Dermis blood vessel endothelial cell (primary cell): ENCODE data around the gene CCNJ. TPM values are rescaled to one million over a fixed set of nuclear protein-coding genes. Genes with fewer than 3 reads are reported as not detected.

ENCODE experiments used
- DNase-seq: peaks from one replicate; pipeline ENCODE4 v3.0.0; 2010
- total RNA-seq: library from RNA; depleted of rRNA; stranded (reverse); fragments of >200 nt; gene quantifications from 2 replicates; pipeline ENCODE4 v1.2.3, GENCODE V29; 2014

Gene CCNJ
- total RNA-seq, 1 donor from 2014 or later, result 30.3 TPM

DNA sequence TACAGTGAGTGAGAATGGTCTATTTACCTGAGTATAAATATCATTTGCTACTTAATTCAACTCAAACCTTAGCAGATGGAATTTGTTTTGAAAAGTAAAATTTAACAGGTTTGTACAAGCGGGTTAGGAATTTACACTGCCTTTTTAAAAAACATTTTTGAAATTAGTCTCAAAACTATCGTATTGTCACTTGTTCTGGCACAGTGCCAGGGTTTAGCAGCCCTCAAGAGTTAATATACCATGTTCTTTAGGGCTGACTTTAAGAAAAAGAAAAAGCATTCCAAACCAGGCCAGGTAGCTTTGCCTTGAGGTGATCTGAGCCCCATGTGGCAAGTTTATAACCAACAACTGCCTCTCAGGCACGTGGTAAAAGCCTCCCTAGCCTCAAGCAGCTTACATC is 17.8 kb downstream of the CCNJ start:
- DNase-seq, result no peak

DNA sequence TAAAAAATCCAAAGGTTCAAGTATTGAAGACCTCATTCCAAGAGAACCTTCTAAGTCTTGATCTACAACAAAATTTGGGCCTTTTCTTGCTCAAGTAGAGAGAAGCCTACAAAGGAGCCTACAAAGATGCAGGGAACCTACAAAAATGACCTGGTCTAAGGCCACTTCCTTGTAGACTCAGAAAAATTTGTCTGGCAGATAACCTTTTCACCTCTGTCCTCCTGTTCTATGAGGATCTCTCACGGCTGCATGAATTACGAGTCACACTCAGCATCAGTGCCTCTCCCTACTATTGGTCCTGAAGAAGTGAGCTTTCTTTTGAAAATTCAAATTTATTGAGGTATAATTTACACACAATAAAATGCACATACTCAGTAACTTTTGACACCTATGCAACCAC is 29.3 kb downstream of the CCNJ start:
- peak; percentile 89 for DNase-seq

DNA sequence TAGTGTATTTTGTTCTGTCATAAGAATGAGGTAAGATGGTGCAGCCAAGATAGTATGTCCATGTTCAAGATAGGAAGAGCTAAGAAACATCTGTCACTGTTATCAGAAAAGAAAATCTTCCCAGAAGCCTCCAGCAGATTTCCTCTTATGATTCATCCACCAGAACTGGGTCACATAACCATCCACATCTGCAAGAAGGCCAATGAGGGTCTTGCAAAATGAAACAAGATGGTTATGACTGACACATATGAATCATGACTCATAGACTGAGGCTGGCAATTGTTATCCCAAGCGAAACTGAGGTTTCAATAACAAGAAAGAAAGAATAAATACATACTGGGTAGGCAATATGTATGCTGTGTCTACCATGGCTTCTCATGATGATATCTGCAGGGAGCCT is 30.3 kb downstream of the CCNJ start:
- peak; percentile 75 for DNase-seq

DNA sequence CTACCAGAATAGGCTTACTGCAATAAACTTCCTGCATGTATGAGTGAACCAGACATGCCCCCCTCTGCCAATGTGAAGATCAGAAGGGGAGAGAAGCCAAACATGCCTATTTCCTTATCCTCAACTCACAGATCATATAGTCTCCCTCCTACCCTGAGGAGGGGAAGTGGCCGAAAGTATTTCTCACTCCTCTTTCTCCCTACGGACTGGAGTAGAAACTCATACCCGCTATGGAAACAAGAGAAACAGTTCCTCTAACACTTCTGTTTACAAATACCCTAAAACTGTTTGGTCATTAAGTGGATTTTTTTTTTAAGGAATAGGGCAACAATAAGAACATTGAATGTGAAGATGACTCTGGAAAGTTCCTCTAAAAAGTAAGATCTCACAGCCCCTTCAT is 31.4 kb downstream of the CCNJ start:
- DNase-seq, result no peak

DNA sequence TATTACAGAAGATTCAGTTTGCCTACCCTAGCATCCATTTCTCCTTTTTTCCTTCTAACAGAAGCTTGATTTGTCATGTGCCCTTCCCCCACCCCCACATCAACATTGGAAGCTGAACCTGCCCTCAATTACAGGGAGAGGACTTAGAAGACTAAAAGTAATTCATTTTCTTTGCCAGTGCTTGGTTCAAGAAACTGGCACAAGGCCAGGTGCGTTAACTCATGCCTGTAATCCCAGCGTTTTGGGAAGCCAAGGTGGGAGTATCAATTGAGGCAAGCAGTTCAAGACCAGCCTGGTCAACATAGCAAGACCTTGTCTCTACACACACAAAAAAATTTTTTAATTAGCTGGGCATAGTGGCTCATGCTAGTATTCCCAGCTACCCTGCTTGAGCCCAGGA is 32.6 kb downstream of the CCNJ start:
- no peak for DNase-seq

DNA sequence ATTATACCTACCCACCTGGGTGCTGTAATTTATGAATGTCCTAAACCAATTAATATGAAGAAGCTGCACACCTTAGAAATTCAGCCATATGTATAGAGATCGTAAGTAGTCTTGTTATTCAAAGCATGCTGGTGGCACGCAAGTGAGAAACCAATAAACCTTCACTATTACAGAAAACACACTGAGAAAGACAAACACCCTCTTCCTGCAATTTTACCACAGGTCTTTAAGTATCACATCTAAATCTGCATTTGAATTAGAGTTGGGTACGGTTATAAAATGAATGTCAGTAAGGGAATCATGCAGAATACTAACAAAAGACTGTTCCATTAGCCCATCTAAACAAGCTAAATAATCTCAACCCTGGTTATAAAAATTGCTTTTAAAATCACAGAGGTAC is 33.8 kb downstream of the CCNJ start:
- DNase-seq, result no peak

GRCh38 chr10:96082153-96082552 is 38.8 kb downstream of the CCNJ start:
- no peak for DNase-seq

- no peak for DNase-seq
Observed at GRCh38 chr10:96082748-96083147, 39.4 kb downstream of the CCNJ start.

DNA sequence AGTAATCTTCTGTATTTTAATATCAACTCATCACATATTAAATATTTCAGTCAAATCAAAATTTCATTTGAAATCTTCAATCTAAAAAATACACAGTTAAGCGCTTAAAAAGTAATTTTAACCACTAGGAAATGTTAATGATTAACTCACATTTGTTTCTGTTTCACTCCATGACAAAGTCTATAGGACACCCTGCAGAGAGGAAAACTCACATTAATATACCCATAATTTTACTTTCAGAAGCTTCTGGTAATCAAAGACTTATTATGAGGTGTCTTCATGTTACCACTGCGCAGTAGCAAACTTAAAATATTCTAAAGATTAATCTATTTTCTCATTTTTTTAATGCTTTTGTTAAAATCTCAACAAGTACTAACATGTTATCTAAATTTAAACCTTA is 45.7 kb downstream of the CCNJ start:
- peak; percentile 3 for DNase-seq

DNA sequence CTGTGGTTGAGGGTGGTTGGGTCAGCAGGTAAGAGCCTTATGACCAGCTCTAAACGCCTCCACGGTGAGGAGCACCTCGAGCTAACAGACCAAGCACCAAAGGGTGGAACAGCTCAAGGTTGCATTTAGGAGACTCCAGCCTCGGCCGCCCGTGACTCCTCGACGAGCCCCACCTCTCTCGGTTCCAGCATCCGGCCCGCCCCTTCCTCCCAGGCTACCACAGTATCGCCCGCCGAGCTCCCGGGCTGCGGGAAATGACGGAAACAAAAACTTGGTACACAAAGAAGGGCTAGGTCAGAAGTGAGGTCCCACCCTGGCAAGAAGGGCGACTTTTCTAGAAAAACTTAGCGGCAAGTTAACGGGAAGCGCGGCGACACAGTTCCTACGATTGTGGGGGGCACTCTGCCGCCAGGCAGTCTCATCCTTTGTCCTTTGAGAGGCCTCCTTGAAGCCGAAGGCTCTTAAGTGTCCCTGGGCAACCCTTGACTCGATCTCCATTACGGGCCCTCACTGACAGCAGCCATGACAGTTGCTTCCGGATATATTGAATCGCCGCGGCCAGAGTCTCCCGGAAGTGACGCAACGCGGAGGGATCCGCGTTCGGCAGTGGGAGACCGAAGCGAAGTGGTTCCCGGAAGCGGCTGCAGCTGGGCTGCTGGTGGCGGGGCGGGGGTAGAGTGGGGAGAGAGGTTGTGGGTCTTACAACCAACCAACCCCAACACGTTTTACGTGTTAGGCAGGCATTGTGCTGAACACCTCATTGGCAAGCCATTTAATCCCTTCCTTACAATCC is 46.5 kb downstream of the CCNJ start:
- peak; percentile 97 for DNase-seq

DNA sequence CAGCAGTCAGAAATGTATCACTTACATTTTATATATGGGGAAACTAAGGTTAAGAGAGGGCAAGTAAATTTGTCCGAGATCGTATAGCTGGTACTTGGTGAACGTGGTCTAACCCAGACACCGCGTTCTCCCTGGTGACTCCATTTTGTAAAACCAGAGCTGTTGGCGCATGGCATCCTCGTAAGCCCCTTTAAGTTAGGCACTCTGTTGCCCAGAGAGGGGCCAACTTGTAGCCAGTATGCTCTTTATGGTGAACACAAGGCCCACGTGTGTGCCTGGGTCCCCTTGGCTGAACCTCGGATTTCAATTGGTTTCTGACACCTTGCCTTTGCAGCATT is 47.0 kb downstream of the CCNJ start:
- no peak for DNase-seq

GRCh38 chr10:96092999-96093767 is 49.8 kb downstream of the CCNJ start:
- no peak for DNase-seq

GRCh38 chr10:96093948-96094347 is 50.6 kb downstream of the CCNJ start:
- no peak for DNase-seq

- no peak for DNase-seq
Observed at GRCh38 chr10:96096958-96097357, 53.6 kb downstream of the CCNJ start.

DNA sequence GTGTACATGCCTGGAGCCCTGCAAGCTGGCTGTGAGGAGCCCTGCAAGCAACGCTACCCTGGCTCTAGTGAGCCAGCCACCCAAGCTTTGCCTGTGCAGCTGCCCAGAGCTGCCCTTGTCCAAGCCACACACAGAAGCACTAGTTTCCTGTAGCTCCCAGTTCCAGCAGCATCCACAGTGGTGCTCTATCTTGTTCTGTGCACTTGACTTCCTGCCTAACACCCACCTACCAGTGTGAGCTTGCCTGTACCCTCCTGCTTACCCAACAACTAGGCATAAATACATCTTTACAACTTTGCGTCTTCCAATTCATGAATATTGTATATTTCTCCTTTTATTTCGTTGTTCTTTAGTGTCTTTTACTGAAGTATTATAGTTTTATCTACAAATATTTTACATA is 54.5 kb downstream of the CCNJ start:
- no peak for DNase-seq

- no peak for DNase-seq
Observed at GRCh38 chr10:96107623-96108038, 64.2 kb downstream of the CCNJ start.

Other genes with a start within 250 kb of the CCNJ start
- gene CC2D2B, start 135.6 kb upstream of the CCNJ start, total RNA-seq, result 0.88 and 1.2 TPM in 2 replicates
- gene ZNF518A, start 86.7 kb downstream of the CCNJ start, total RNA-seq, result 18.4 and 18.9 TPM in 2 replicates
- not detected in 2 replicates for gene BLNK, start 228.0 kb downstream of the CCNJ start, total RNA-seq